K562 (cell line): ENCODE data around the gene MTMR12. TPM values are rescaled to one million over a fixed set of nuclear protein-coding genes. Genes with fewer than 3 reads are reported as not detected.

ENCODE experiments used
- ATAC-seq: fragments of 200-7000 bp; cut with Tn5 transposase; 3 replicates; pipeline ENCODE4 v1.9.1; 2020; ENCODE audit warnings: moderate library complexity
- BruUV-seq: library from RNA; stranded (reverse); fragments of 400-500 nt; replicated peaks from 2 replicates; lab custom pipeline; 2021; lab: Mats Ljungman, UMichigan
- CTCF ChIA-PET: fragments of 300-600 bp; formaldehyde crosslinking; extraction: SDS; loops from one replicate; lab custom pipeline; 2021; ENCODE audit warnings: low intra/inter-chr PET ratio; lab: Yijun Ruan, JAX
- POLR2A ChIA-PET: fragments of 300-600, 350-650 bp; sonication (Branson Sonifier 250); formaldehyde crosslinking; extraction: SDS; loops from one replicate; lab custom pipeline; 2021; ENCODE audit warnings: antibody characterized with exemption, inconsistent platforms; lab: Yijun Ruan, JAX
- DNase-seq, 4 experiments: peaks; one replicate each; pipeline versions ENCODE4 v3.0.0 to v3.0.0-alpha.2; 2011 to 2018; ENCODE audit warnings: low spot score in 3 of 4, mixed read lengths in 3 of 4; ENCODE audit errors: extremely low read depth in 1 of 4
- FAIRE-seq: peaks from 2 replicates; lab custom pipeline; 2011; peaks lifted over from hg19 to GRCh38; lab: Jason Lieb, UNC
- H2AFZ ChIP-seq: 2 replicates; pipeline ENCODE4 v1.6.0; 2011; ENCODE audit warnings: low read depth, low read length, control low read depth, inconsistent platforms
- H3K27ac ChIP-seq: fragments of 200-600 bp; 3 replicates; pipeline ENCODE4 v1.8.0; 2011; ENCODE audit warnings: low read depth, mild to moderate bottlenecking, control low read depth, inconsistent platforms, low read length, moderate library complexity, mixed read lengths; ENCODE audit errors: extremely low read depth
- H3K27me3 ChIP-seq, 2 experiments: fragments of 300-600 bp in 1 of 2; 2 replicates in 1 of 2; 3 replicates in 1 of 2; pipeline versions ENCODE4 v1.6.0 to v1.8.0; 2011; ENCODE audit warnings: inconsistent platforms in 2 of 2, low read length in 2 of 2, mild to moderate bottlenecking in 1 of 2, mixed read lengths in 1 of 2, moderate library complexity in 1 of 2; ENCODE audit not compliant: control insufficient read depth in 2 of 2, insufficient read depth in 2 of 2
- H3K36me3 ChIP-seq: fragments of 300-600 bp; 3 replicates; pipeline ENCODE4 v1.8.0; 2011; ENCODE audit warnings: mild to moderate bottlenecking, low read length, inconsistent platforms; ENCODE audit not compliant: control insufficient read depth, insufficient read depth
- H3K4me1 ChIP-seq, 2 experiments: fragments of 200-600 bp in 1 of 2; replicated peaks in 1 of 2; 2 replicates in 1 of 2; 3 replicates in 1 of 2; pipeline versions ENCODE4 v1.5.1 to v1.8.0; 2011; ENCODE audit warnings: inconsistent platforms in 2 of 2, low read length in 2 of 2, mild to moderate bottlenecking in 1 of 2, mixed read lengths in 1 of 2, moderate library complexity in 1 of 2; ENCODE audit not compliant: control insufficient read depth in 2 of 2, insufficient read depth in 2 of 2
- H3K4me2 ChIP-seq: 2 replicates; pipeline ENCODE4 v1.6.1; 2011; ENCODE audit warnings: low read length, control low read depth, inconsistent platforms, mixed read lengths; ENCODE audit not compliant: insufficient read depth
- H3K4me3 ChIP-seq: fragments of 200-600 bp; sonication (generic), shearing (Covaris generic); 2 replicates; pipeline ENCODE4 v1.5.1; 2016; ENCODE audit warnings: control low read depth, inconsistent platforms
- H3K79me2 ChIP-seq: fragments of 200-600 bp; 3 replicates; pipeline ENCODE4 v1.8.0; 2011; ENCODE audit warnings: low read length, inconsistent platforms; ENCODE audit not compliant: control insufficient read depth, insufficient read depth
- H3K9ac ChIP-seq, 2 experiments: 2 replicates each; pipeline versions ENCODE4 v1.6.0 to v1.6.1; 2011; ENCODE audit warnings: low read depth in 2 of 2, low read length in 2 of 2, control low read depth in 1 of 2, inconsistent platforms in 1 of 2, mild to moderate bottlenecking in 1 of 2, mixed read lengths in 1 of 2; ENCODE audit not compliant: insufficient read depth in 1 of 2
- H3K9me1 ChIP-seq: one replicate; pipeline ENCODE4 v1.6.0; 2011; ENCODE audit warnings: inconsistent platforms, mild to moderate bottlenecking, low read length, moderate library complexity; ENCODE audit not compliant: control insufficient read depth, insufficient read depth
- H3K9me3 ChIP-seq: replicated peaks from 2 replicates; pipeline ENCODE4 v1.5.1; 2011; ENCODE audit warnings: low read depth, low read length, inconsistent platforms; ENCODE audit not compliant: control insufficient read depth, insufficient read depth
- H4K20me1 ChIP-seq: replicated peaks from 2 replicates; pipeline ENCODE4 v1.6.1; 2011; ENCODE audit warnings: low read length, inconsistent platforms, mixed read lengths; ENCODE audit not compliant: control insufficient read depth, insufficient read depth
- MAFK ChIP-seq: IDR thresholded peaks from 2 replicates; pipeline ENCODE4 v1.6.1; 2011; ENCODE audit warnings: low read length, improper control_type of control experiment
- MCM5 ChIP-seq: fragments of 450-650 bp; IDR thresholded peaks from 2 replicates; pipeline ENCODE4 v1.6.1; 2016; ENCODE audit warnings: low read depth
- MEIS2 ChIP-seq: fragments of 450-650 bp; IDR thresholded peaks from 2 replicates; pipeline ENCODE4 v1.6.1; 2014; ENCODE audit warnings: mild to moderate bottlenecking; ENCODE audit not compliant: partially characterized antibody
- RBM39 ChIP-seq: fragments of 200-400 bp; formaldehyde crosslinking; optimal IDR thresholded peaks from 2 replicates; pipeline ENCODE3; 2018; ENCODE audit warnings: low read depth, low read length
- SAFB2 ChIP-seq: fragments of 200-400 bp; formaldehyde crosslinking; IDR thresholded peaks from 2 replicates; pipeline ENCODE4 v1.6.1; 2018; ENCODE audit warnings: borderline replicate concordance, low read length, low read depth, moderate library complexity; ENCODE audit not compliant: severe bottlenecking
- TAF9B ChIP-seq: fragments of 450-650 bp; IDR thresholded peaks from 2 replicates; pipeline ENCODE4 v1.6.1; 2018; ENCODE audit warnings: mild to moderate bottlenecking; ENCODE audit not compliant: partially characterized antibody
- XRCC3 ChIP-seq: fragments of 450-650 bp; IDR thresholded peaks from 2 replicates; pipeline ENCODE4 v1.6.1; 2017; ENCODE audit warnings: mild to moderate bottlenecking, moderate library complexity
- ZKSCAN1 ChIP-seq: fragments of 150-350 bp; IDR thresholded peaks from 2 replicates; pipeline ENCODE4 v1.6.1; 2016; ENCODE audit warnings: low read depth, low read length
- ZNF197 ChIP-seq: fragments of 200-800 bp; sonication (Bioruptor generic); IDR thresholded peaks from 2 replicates; pipeline ENCODE4 v1.6.1; 2016; ENCODE audit warnings: low read depth, missing genetic modification characterization, missing compliant biosample characterization
- WGBS: fragments of 100-300 bp; shearing (Covaris generic); methylation state at CpG from one replicate; pipeline ENCODE4 v1.1.6; 2016; ENCODE audit warnings: low coverage, mixed read lengths; ENCODE audit not compliant: insufficient coverage; ENCODE audit errors: missing lambda C conversion rate; 5-methylcytosine and 5-hydroxymethylcytosine counted together
- in situ Hi-C: fragments of 300-500 bp; cut with MboI; formaldehyde crosslinking; loops from 4 replicates; pipeline ENCODE4 v1.15.0; 2018; ENCODE audit warnings: inconsistent platforms, mixed read lengths
- intact Hi-C: fragments of 100-400 bp; cut with micrococcal nuclease; formaldehyde crosslinking; loops from 2 replicates; pipeline ENCODE4 v1.14.2; 2022
- polyA plus RNA-seq, 8 experiments: library from polyadenylated mRNA; depleted of rRNA in 4 of 8; stranded (reverse) in 5 of 8; unstranded in 3 of 8; fragments of >200 nt; fragmentation: Nextera tagmentation in 2 of 8; fragmentation: Illumina TruSeq in 1 of 8; extraction: Ambion mirVana in 2 of 8; extraction: Trizol in 1 of 8; gene quantifications; 2 replicates each; pipeline versions ENCODE4 v1.2.1 to v1.2.3, GENCODE V29; 2011 to 2014; ENCODE audit warnings: inconsistent platforms in 1 of 8, missing spikeins in 1 of 8
- total RNA-seq, 7 experiments: library from RNA; depleted of rRNA in 6 of 7; stranded (reverse); fragments of >200 nt in 6 of 7; fragmentation: Illumina TruSeq in 2 of 7; extraction: Trizol in 2 of 7; gene quantifications; 2 replicates each; pipeline versions ENCODE4 v1.2.1 to v1.2.3, GENCODE V29; 2011 to 2021; ENCODE audit warnings: low replicate concordance in 1 of 7
- TF ChIP-seq, protein P1 (sequence below): sonication (generic); formaldehyde crosslinking; IDR thresholded peaks from 2 replicates; pipeline ENCODE4 v1.8.0; 2022; ENCODE audit warnings: mild to moderate bottlenecking, missing genetic modification reagents
- TF ChIP-seq, protein P2 (sequence below): fragments of 450-650 bp; IDR thresholded peaks from 2 replicates; pipeline ENCODE4 v1.6.1; 2016; ENCODE audit warnings: low read depth

The MTMR12 gene
- total and polyA plus RNA-seq, 9 of the 15 experiments (the other 6 are each of a cell fraction or from before 2014, with no cell fraction given): 4.0 to 28.7 (median 17.1) TPM

DNA sequence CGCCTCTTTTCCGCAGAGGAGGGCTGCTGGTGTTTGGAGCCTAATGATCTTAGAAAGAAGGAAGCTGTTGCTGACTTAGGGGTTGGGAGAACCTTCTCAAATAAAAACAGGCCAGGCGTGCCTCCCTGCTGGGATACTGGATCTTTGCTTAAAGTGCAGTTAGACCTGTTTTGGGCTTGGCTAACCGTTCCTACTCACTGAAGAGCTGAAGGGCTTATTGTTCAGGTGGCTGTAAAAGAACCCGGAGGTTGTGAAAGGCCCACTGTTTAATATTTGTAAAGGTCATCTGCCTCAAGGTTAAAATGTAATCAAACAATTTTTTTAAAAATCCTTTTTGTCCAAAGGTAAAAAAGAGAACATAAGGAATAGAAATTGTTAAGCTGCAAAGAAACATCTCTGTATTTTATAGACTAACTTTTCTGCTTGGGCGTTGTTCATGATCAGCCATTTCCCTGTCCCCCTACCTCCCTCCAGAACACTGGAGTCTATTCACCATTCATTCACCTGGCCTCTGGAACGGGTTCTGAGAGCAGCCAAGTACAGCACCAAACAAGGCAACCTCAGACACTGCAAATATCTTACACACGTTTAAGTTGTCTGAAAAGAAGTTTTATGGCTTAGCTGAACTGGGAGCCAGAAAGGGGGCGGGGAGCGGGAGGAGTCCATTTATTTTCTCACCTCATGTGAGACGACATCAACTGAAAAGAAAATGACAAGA, 18.6 kb upstream of the MTMR12 start:
- intact Hi-C loops: loop anchor here (10.0 kb wide), 1 partner anchor 283 kb away; no protein-coding TSS in a partner anchor
- Histone ChIP-seq H3K4me3 (no peak overlapping the region), H4K20me1 (no peaks in the 10 kb centered on the region), H3K4me2 (no peak overlapping the region), H3K79me2 (no peaks in the 10 kb centered on the region), H3K27ac (no peak overlapping the region), H3K36me3 (no peaks in the 10 kb centered on the region), H3K9ac (no peak overlapping the region), H3K9me3 (no peaks in the 10 kb centered on the region), H3K4me1 (peaks cover 0 to 3% of the 10 kb centered on the region in 2 experiments; a peak in 1 of 5 replicates), H2AFZ (peak overlapping the region; percentile 18), H3K9me1 (no peaks in the 10 kb centered on the region), H3K27me3 (no peaks in the 10 kb centered on the region)
- POLR2A ChIA-PET: interaction anchor here (0.8 to 2.3 kb wide), 3 partner anchors 12 to 48 kb away, joined by 3 to 5 read pairs (median 4); no protein-coding TSS in a partner anchor
- in situ Hi-C loops: no loop called here
- DNase-seq (no peak), FAIRE-seq (no peak), ATAC-seq (no peak; the same call in 2 of the 3 replicates)
- BruUV-seq: no TSS peak
- CTCF ChIA-PET: no interaction called here
- WGBS: 19% methylated on average over 11 of the region's 11 CpGs
- TF ChIP-seq, protein P1, sequence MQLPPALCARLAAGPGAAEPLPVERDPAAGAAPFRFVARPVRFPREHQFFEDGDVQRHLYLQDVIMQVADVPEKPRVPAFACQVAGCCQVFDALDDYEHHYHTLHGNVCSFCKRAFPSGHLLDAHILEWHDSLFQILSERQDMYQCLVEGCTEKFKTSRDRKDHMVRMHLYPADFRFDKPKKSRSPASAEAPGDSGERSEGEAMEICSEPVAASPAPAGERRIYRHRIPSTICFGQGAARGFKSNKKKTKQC: no peak
- TF ChIP-seq ZNF197 (CRISPR knock-in tag) (no peak), SAFB2 (no peak), MEIS2 (peak; percentile 38), MCM5 (no peak), ZKSCAN1 (no peak), MAFK (no peak), RBM39 (no peak), XRCC3 (no peak), TAF9B (no peak)
- TF ChIP-seq, protein P2, sequence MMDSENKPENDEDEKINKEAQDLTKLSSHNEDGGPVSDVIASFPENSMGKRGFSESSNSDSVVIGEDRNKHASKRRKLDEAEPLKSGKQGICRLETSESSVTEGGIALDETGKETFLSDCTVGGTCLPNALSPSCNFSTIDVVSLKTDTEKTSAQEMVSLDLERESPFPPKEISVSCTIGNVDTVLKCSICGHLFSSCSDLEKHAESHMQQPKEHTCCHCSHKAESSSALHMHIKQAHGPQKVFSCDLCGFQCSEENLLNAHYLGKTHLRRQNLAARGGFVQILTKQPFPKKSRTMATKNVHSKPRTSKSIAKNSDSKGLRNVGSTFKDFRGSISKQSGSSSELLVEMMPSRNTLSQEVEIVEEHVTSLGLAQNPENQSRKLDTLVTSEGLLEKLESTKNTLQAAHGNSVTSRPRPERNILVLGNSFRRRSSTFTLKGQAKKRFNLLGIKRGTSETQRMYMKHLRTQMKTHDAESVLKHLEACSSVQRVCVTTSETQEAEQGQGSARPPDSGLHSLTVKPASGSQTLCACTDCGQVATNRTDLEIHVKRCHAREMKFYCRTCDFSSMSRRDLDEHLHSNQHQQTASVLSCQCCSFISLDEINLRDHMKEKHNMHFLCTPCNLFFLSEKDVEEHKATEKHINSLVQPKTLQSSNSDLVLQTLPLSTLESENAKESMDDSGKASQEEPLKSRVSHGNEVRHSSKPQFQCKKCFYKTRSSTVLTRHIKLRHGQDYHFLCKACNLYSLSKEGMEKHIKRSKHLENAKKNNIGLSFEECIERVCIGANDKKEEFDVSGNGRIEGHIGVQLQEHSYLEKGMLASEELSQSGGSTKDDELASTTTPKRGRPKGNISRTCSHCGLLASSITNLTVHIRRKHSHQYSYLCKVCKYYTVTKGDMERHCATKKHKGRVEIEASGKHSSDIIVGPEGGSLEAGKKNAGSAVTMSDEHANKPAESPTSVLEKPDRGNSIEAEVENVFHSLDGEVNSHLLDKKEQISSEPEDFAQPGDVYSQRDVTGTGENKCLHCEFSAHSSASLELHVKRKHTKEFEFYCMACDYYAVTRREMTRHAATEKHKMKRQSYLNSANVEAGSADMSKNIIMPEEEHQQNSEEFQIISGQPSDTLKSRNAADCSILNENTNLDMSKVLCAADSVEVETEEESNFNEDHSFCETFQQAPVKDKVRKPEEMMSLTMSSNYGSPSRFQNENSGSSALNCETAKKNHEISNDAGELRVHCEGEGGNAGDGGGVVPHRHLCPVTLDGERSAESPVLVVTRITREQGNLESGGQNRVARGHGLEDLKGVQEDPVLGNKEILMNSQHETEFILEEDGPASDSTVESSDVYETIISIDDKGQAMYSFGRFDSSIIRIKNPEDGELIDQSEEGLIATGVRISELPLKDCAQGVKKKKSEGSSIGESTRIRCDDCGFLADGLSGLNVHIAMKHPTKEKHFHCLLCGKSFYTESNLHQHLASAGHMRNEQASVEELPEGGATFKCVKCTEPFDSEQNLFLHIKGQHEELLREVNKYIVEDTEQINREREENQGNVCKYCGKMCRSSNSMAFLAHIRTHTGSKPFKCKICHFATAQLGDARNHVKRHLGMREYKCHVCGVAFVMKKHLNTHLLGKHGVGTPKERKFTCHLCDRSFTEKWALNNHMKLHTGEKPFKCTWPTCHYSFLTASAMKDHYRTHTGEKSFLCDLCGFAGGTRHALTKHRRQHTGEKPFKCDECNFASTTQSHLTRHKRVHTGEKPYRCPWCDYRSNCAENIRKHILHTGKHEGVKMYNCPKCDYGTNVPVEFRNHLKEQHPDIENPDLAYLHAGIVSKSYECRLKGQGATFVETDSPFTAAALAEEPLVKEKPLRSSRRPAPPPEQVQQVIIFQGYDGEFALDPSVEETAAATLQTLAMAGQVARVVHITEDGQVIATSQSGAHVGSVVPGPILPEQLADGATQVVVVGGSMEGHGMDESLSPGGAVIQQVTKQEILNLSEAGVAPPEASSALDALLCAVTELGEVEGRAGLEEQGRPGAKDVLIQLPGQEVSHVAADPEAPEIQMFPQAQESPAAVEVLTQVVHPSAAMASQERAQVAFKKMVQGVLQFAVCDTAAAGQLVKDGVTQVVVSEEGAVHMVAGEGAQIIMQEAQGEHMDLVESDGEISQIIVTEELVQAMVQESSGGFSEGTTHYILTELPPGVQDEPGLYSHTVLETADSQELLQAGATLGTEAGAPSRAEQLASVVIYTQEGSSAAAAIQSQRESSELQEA: no peak
